GM12878 (cell line): ENCODE results near the gene THSD4. TPM values are rescaled to one million over a fixed set of nuclear protein-coding genes. Genes with fewer than 3 reads are reported as not detected.

Source experiments
- ATAC-seq: fragments of 200-7000 bp; cut with Tn5 transposase; 3 replicates; pipeline ENCODE4 v1.9.1; 2020; ENCODE audit warnings: mild to moderate bottlenecking, moderate library complexity
- BruUV-seq: library from RNA; stranded (reverse); fragments of 400-500 nt; replicated peaks from 2 replicates; lab custom pipeline; 2021; lab: Mats Ljungman, UMichigan
- CTCF ChIA-PET: fragments of 300-600 bp; sonication (Branson Sonifier 250); formaldehyde crosslinking; extraction: SDS; loops from one replicate; lab custom pipeline; 2021; ENCODE audit warnings: inconsistent platforms; lab: Yijun Ruan, JAX
- POLR2A ChIA-PET: fragments of 350-600 bp; formaldehyde crosslinking; extraction: SDS; loops from one replicate; lab custom pipeline; 2021; ENCODE audit warnings: inconsistent platforms; lab: Charles Lee
- RAD21 ChIA-PET: fragments of 300-600 bp; sonication (Branson Sonifier 250); formaldehyde crosslinking; loops from one replicate; lab custom pipeline; 2023; ENCODE audit warnings: antibody characterized with exemption; ENCODE audit not compliant: unreplicated experiment; lab: Charles Lee
- SMC1A ChIA-PET: fragments of 300-600 bp; sonication (Branson Sonifier 250); formaldehyde crosslinking; loops from one replicate; lab custom pipeline; 2023; ENCODE audit not compliant: unreplicated experiment, uncharacterized antibody; lab: Charles Lee
- DNase-seq: peaks from one replicate; pipeline ENCODE4 v3.0.0-alpha.2; 2011; ENCODE audit warnings: low read depth, low spot score
- FAIRE-seq: peaks from 3 replicates; lab custom pipeline; 2011; peaks lifted over from hg19 to GRCh38; lab: Jason Lieb, UNC
- H2AFZ ChIP-seq: 2 replicates; pipeline ENCODE4 v1.6.0; 2011; ENCODE audit warnings: low read depth, low read length, control low read depth; ENCODE audit not compliant: control insufficient read depth
- H3K27ac ChIP-seq: 2 replicates; pipeline ENCODE4 v1.5.1; 2011; ENCODE audit warnings: control low read depth; ENCODE audit not compliant: control insufficient read depth, insufficient read depth
- H3K27me3 ChIP-seq, 2 experiments: replicated peaks in 1 of 2; 2 replicates each; pipeline versions ENCODE4 v1.6.0 to v1.6.1; 2011; ENCODE audit warnings: low read length in 1 of 2; ENCODE audit not compliant: control insufficient read depth in 2 of 2, insufficient read depth in 2 of 2
- H3K36me3 ChIP-seq, 2 experiments: 2 replicates each; pipeline ENCODE4 v1.5.1; 2011; ENCODE audit warnings: low read length in 1 of 2; ENCODE audit not compliant: control insufficient read depth in 2 of 2, insufficient read depth in 2 of 2
- H3K4me1 ChIP-seq: 2 replicates; pipeline ENCODE4 v1.6.1; 2011; ENCODE audit warnings: mild to moderate bottlenecking, low read length, moderate library complexity, mixed read lengths; ENCODE audit not compliant: control insufficient read depth, insufficient read depth
- H3K4me2 ChIP-seq: 2 replicates; pipeline ENCODE4 v1.6.0; 2011; ENCODE audit warnings: control low read depth; ENCODE audit not compliant: control insufficient read depth, insufficient read depth
- H3K4me3 ChIP-seq: fragments of 200-600 bp; sonication (generic); 2 replicates; pipeline ENCODE4 v1.5.1; 2016
- H3K79me2 ChIP-seq: 2 replicates; pipeline ENCODE4 v1.6.0; 2011; ENCODE audit warnings: low read length; ENCODE audit not compliant: control insufficient read depth, insufficient read depth
- H3K9ac ChIP-seq: 2 replicates; pipeline ENCODE4 v1.8.0; 2011; ENCODE audit warnings: low read length, control low read depth, mixed read lengths; ENCODE audit not compliant: control insufficient read depth, insufficient read depth
- H3K9me3 ChIP-seq: replicated peaks from 3 replicates; pipeline ENCODE4 v1.5.1; 2011; ENCODE audit warnings: mild to moderate bottlenecking, low read length; ENCODE audit not compliant: control insufficient read depth, insufficient read depth
- H4K20me1 ChIP-seq: 2 replicates; pipeline ENCODE4 v1.6.0; 2011; ENCODE audit not compliant: control insufficient read depth, insufficient read depth
- BMI1 ChIP-seq: fragments of 450-650 bp; IDR thresholded peaks from 2 replicates; pipeline ENCODE4 v1.6.1; 2016; ENCODE audit warnings: mild to moderate bottlenecking, moderate library complexity, borderline replicate concordance
- CHD1 ChIP-seq: IDR thresholded peaks from 2 replicates; pipeline ENCODE4 v1.6.1; 2012; ENCODE audit warnings: low read depth, low read length, improper control_type of control experiment
- CREB1 ChIP-seq: IDR thresholded peaks from 2 replicates; pipeline ENCODE4 v1.6.1; 2012; ENCODE audit warnings: low read depth, mild to moderate bottlenecking, inconsistent platforms
- IKZF2 ChIP-seq, 2 experiments: fragments of 450-650 bp; IDR thresholded peaks; 2 replicates each; pipeline ENCODE4 v1.6.1; 2017; ENCODE audit warnings: mild to moderate bottlenecking in 2 of 2, moderate library complexity in 2 of 2
- MYC ChIP-seq: IDR thresholded peaks from 2 replicates; pipeline ENCODE4 v1.6.1; 2011; ENCODE audit warnings: mild to moderate bottlenecking, low read length, moderate library complexity, inconsistent platforms; ENCODE audit not compliant: insufficient read depth, insufficient replicate concordance, insufficient read length, severe bottlenecking
- SMAD5 ChIP-seq: IDR thresholded peaks from 2 replicates; pipeline ENCODE4 v1.6.1; 2016; ENCODE audit warnings: antibody characterized with exemption, low read depth
- TAF1 ChIP-seq: IDR thresholded peaks from 2 replicates; pipeline ENCODE4 v1.6.1; 2011; ENCODE audit warnings: mild to moderate bottlenecking, low read depth, low read length, borderline replicate concordance
- WRNIP1 ChIP-seq: IDR thresholded peaks from 2 replicates; pipeline ENCODE4 v1.6.1; 2011; ENCODE audit warnings: low read depth, low read length, improper control_type of control experiment, borderline replicate concordance
- WGBS: methylation state at CpG from one replicate; pipeline ENCODE4 v1.1.6; 2016; ENCODE audit warnings: low lambda C conversion rate; ENCODE audit not compliant: insufficient replicate concordance, insufficient coverage; ENCODE audit errors: missing lambda C conversion rate; 5-methylcytosine and 5-hydroxymethylcytosine counted together
- in situ Hi-C: fragments of 300-500 bp; cut with MboI; formaldehyde crosslinking; loops from 9 replicates; pipeline ENCODE4 v1.14.3; 2018; ENCODE audit warnings: mixed read lengths
- intact Hi-C: fragments of 100-400 bp; cut with micrococcal nuclease; formaldehyde crosslinking; loops from one replicate; pipeline ENCODE4 v1.14.2; 2022; ENCODE audit not compliant: unreplicated experiment
- polyA plus RNA-seq, 11 experiments: library from polyadenylated mRNA; depleted of rRNA in 4 of 11; unstranded in 6 of 11; stranded (reverse) in 5 of 11; fragments of >200 nt; fragmentation: Nextera tagmentation in 4 of 11; fragmentation: Illumina TruSeq in 1 of 11; extraction: Ambion mirVana in 4 of 11; extraction: Trizol in 1 of 11; gene quantifications; 1 replicate in 1 of 11; 2 replicates in 10 of 11; pipeline versions ENCODE4 v1.2.1 to v1.2.3, GENCODE V29; 2011 to 2016; ENCODE audit warnings: inconsistent platforms in 2 of 11, missing spikeins in 2 of 11, low read depth in 1 of 11
- total RNA-seq, 4 experiments: library from RNA; depleted of rRNA in 3 of 4; stranded (reverse); fragments of >200 nt in 3 of 4; fragmentation: Illumina TruSeq in 1 of 4; extraction: Trizol in 1 of 4; gene quantifications; 2 replicates each; pipeline versions ENCODE4 v1.2.1 to v1.2.3, GENCODE V29; 2013 to 2021
- TF ChIP-seq, protein P1 (sequence below): fragments of 450-650 bp; IDR thresholded peaks from 2 replicates; pipeline ENCODE4 v1.6.1; 2017; ENCODE audit warnings: low read depth, mild to moderate bottlenecking, moderate library complexity
- TF ChIP-seq, protein P2 (sequence below): fragments of 450-650 bp; IDR thresholded peaks from 2 replicates; pipeline ENCODE4 v1.6.1; 2017; ENCODE audit warnings: mild to moderate bottlenecking

The THSD4 gene
- total and polyA plus RNA-seq, 10 of the 15 experiments (the other 5 are each of a cell fraction or from before 2014, with no cell fraction given), result 0.04 to 0.13 (median 0.05) TPM; not detected in 7

DNA sequence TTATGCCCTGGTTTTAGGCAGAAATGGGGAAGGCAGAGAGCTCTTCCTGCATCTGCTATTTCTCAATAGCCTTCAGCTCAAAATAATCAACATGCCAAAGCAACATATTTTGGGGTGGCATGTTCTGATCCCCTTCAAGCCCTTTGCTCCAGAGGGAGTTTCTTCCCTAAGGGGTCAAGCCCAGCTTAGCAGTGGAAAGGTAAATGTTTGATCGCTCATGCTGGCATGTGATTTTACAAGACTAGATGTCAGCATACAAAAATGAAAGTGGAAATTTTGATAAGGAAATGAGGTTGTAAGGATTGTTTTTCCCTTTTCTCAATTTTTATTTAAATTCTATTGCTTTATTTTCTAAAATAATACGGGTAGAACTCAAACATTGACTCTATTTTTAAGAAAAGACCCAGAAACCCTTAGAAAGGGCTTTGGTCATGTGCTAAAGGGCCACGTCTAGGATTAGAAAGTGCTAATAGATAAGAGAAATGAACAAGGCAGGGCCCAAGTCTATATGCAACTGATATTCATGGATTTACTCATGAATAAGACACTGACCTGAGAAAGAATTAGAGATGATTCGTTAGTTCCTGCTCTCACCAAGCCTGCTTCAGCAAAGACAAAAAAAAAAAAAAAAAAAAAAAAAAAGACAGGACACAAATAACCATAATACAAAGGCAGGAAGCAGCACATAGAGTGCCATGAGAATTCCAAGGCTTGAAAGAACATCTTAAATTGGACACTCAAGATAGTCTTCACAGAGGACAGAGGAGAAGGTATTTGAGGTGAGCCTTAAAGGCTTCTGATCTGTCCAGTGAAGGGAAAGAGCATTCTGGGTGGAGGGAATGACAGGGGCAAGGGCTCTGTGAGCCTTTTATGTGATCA, 640.1 kb downstream of the THSD4 start:
- BruUV-seq, result no TSS peak
- no peak for TF ChIP-seq TAF1
- TF ChIP-seq, protein P1, sequence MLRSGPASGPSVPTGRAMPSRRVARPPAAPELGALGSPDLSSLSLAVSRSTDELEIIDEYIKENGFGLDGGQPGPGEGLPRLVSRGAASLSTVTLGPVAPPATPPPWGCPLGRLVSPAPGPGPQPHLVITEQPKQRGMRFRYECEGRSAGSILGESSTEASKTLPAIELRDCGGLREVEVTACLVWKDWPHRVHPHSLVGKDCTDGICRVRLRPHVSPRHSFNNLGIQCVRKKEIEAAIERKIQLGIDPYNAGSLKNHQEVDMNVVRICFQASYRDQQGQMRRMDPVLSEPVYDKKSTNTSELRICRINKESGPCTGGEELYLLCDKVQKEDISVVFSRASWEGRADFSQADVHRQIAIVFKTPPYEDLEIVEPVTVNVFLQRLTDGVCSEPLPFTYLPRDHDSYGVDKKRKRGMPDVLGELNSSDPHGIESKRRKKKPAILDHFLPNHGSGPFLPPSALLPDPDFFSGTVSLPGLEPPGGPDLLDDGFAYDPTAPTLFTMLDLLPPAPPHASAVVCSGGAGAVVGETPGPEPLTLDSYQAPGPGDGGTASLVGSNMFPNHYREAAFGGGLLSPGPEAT, result no peak
- TF ChIP-seq MYC, result no peak
- TF ChIP-seq IKZF2 (IDR thresholded peaks at IDR 0.05), result no peak
- no peak for TF ChIP-seq SMAD5
- no peak for TF ChIP-seq CHD1
- TF ChIP-seq WRNIP1, result no peak
- no peak for TF ChIP-seq CREB1
- TF ChIP-seq BMI1, result no peak
- TF ChIP-seq, protein P2, sequence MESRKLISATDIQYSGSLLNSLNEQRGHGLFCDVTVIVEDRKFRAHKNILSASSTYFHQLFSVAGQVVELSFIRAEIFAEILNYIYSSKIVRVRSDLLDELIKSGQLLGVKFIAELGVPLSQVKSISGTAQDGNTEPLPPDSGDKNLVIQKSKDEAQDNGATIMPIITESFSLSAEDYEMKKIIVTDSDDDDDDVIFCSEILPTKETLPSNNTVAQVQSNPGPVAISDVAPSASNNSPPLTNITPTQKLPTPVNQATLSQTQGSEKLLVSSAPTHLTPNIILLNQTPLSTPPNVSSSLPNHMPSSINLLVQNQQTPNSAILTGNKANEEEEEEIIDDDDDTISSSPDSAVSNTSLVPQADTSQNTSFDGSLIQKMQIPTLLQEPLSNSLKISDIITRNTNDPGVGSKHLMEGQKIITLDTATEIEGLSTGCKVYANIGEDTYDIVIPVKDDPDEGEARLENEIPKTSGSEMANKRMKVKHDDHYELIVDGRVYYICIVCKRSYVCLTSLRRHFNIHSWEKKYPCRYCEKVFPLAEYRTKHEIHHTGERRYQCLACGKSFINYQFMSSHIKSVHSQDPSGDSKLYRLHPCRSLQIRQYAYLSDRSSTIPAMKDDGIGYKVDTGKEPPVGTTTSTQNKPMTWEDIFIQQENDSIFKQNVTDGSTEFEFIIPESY, result no peak

More for the DNA sequence above, 640.1 kb downstream of the THSD4 start:
- ATAC-seq (no peak), FAIRE-seq (no peak), DNase-seq (no peak)
- no peak overlapping the region for H3K4me2 ChIP-seq
- ChIA-PET CTCF (interaction anchor here (1.0 to 4.2 kb wide), 4 partner anchors 12 to 26 kb away, joined by 3 to 33 read pairs (median 8); no protein-coding TSS in a partner anchor), SMC1A (interaction anchor here (1.1 to 1.3 kb wide), 2 partner anchors 12 to 319 kb away, joined by 3 read pairs; no protein-coding TSS in a partner anchor), RAD21 (no interaction called here), POLR2A (no interaction called here)
- WGBS, result 26% methylated on average over 4 of the region's 4 CpGs
- no peak overlapping the region for H3K9ac ChIP-seq
- H3K27me3 ChIP-seq, result no peaks in the 10 kb centered on the region; a peak in 1 of 4 replicates
- H4K20me1 ChIP-seq, result no peaks in the 10 kb centered on the region
- intact Hi-C loops, result no loop called here
- no peak overlapping the region for H3K4me3 ChIP-seq
- no peak overlapping the region for H2AFZ ChIP-seq
- no peaks in the 10 kb centered on the region for H3K4me1 ChIP-seq
- H3K27ac ChIP-seq, result no peak overlapping the region
- H3K36me3 ChIP-seq, result no peaks in the 10 kb centered on the region
- no peaks in the 10 kb centered on the region for H3K9me3 ChIP-seq
- in situ Hi-C loops, result no loop called here
- H3K79me2 ChIP-seq, result no peaks in the 10 kb centered on the region
